ENCODE results near the gene CLPTM1L. TPM values are rescaled to one million over a fixed set of nuclear protein-coding genes. Genes with fewer than 3 reads are reported as not detected.
"Not testable (repeated sequence)": the region's sequence is repeated elsewhere in the genome, so short reads cannot be mapped to it uniquely, and the experiment has no call there.

CLPTM1L gene
- total RNA-seq, 2 experiments from 2014 or later: 122 to 123 TPM

GRCh38 chr5:1276930-1277329, 68.0 kb downstream of the CLPTM1L start:
- CTCF ChIA-PET: interaction anchor here (1.3 kb wide), 1 partner anchor 47 kb away, joined by 4 read pairs; no protein-coding TSS in a partner anchor
- no peak overlapping the region for H3K27ac Mint-ChIP-seq
- no peaks in the 10 kb centered on the region for H3K9me3 Mint-ChIP-seq
- no peak for DNase-seq
- peaks cover 10% of the 10 kb centered on the region for H3K4me1 Mint-ChIP-seq
- H3K27me3 Mint-ChIP-seq: no peaks in the 10 kb centered on the region
- POLR2A ChIA-PET: no interaction called here
- H3K4me3 Mint-ChIP-seq: no peak overlapping the region
- peaks cover 8% of the 10 kb centered on the region for H3K36me3 Mint-ChIP-seq (ENCODE audit: low read depth)

DNA sequence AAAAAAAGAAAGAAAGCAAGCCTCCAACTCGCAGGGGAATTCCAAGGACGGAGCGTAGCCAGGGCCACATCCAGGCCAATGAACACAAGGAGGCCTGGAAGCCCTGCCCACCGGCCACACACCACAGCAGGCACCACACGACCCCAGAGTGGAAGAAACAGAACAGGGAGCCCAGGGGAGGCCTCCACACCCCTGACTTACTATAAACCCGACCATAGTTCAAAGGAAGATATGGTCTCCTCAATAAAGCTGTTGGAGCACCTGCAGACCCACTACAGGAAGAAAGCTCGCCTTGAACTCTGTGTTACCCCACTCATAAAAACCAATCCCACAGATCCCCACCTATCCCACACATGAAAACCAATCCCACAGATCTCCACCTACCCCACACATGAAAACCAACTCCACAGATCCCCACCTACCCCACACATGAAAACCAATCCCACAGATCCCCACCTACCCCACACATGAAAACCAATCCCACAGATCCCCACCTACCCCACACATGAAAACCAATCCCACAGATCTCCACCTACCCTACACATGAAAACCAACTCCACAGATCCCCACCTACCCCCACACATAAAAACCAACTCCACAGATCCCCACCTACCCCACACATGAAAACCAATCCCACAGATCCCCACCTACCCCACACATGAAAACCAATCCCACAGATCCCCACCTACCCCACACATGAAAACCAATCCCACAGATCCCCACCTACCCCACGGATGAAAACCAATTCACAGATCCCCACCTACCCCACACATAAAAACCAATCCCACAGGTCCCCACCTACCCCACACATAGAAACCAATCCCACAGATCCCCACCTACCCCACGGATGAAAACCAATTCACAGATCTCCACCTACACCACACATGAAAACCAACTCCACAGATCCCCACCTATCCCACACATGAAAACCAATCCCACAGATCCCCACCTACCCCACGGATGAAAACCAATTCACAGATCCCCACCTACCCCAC, 69.2 kb downstream of the CLPTM1L start:
- H3K9me3 Mint-ChIP-seq; DNase-seq; CTCF ChIA-PET; H3K27ac Mint-ChIP-seq; H3K36me3 Mint-ChIP-seq (ENCODE audit: low read depth); H3K4me3 Mint-ChIP-seq; H3K27me3 Mint-ChIP-seq; POLR2A ChIA-PET: not testable (repeated sequence)
- H3K4me1 Mint-ChIP-seq: peaks cover 10% of the 10 kb centered on the region

DNA sequence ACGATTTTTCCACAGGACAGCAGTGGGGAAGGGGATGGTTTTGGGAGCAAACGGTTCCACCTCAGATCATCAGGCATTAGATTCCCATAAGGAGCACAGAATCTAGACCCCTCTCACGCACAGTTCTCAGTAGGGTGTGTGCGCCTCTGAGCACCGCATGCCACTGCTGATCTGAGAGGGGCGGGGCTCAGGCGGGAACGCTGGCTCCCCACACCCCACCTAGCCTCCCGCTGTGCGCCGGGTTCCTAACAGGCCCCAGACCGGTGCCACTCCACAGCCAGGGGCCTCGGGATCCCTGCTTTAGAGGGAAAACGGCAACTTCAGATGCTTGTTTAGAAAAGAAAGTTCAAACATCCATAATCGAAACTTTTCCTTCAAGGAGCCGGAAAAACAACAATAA, 70.4 kb downstream of the CLPTM1L start:
- no peaks in the 10 kb centered on the region for H3K9me3 Mint-ChIP-seq
- H3K4me3 Mint-ChIP-seq: no peak overlapping the region
- H3K27me3 Mint-ChIP-seq: no peaks in the 10 kb centered on the region
- ChIA-PET POLR2A (no interaction called here), CTCF (no interaction called here)
- H3K36me3 Mint-ChIP-seq (ENCODE audit: low read depth): peaks cover 8% of the 10 kb centered on the region
- no peak for DNase-seq
- peaks cover 12% of the 10 kb centered on the region for H3K4me1 Mint-ChIP-seq
- peak overlapping the region; percentile 3 for H3K27ac Mint-ChIP-seq

GRCh38 chr5:1273745-1274144, 71.2 kb downstream of the CLPTM1L start:
- no peak overlapping the region for H3K27ac Mint-ChIP-seq
- H3K36me3 Mint-ChIP-seq (ENCODE audit: low read depth): peaks cover 8% of the 10 kb centered on the region
- ChIA-PET CTCF (no interaction called here), POLR2A (no interaction called here)
- DNase-seq: no peak
- H3K4me3 Mint-ChIP-seq: no peak overlapping the region
- no peaks in the 10 kb centered on the region for H3K9me3 Mint-ChIP-seq
- H3K4me1 Mint-ChIP-seq: peaks cover 17% of the 10 kb centered on the region
- H3K27me3 Mint-ChIP-seq: no peaks in the 10 kb centered on the region

DNA sequence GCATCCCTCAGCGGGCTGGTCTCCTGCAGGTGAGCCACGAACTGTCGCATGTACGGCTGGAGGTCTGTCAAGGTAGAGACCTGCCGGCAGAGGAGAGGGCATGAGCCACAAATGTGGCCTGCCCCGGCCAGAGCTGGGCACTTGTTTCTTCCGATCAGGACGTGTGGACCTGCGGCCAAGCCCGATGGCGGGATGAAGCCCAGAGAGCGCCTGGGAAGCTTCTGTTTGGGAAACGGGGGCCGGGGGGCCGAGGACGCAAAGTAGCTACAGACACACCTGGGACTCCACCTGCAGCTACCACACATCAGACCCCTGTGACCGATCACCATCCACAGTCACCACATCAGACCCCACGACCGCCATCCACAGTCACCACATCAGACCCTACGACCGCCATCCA, 72.7 kb downstream of the CLPTM1L start:
- Mint-ChIP-seq H3K27me3 (no peaks in the 10 kb centered on the region), H3K4me3 (no peak overlapping the region), H3K9me3 (no peaks in the 10 kb centered on the region), H3K36me3 (ENCODE audit: low read depth) (peaks cover 8% of the 10 kb centered on the region), H3K4me1 (peaks cover 26% of the 10 kb centered on the region), H3K27ac (no peak overlapping the region)
- CTCF ChIA-PET: no interaction called here
- POLR2A ChIA-PET: no interaction called here
- DNase-seq: no peak

DNA sequence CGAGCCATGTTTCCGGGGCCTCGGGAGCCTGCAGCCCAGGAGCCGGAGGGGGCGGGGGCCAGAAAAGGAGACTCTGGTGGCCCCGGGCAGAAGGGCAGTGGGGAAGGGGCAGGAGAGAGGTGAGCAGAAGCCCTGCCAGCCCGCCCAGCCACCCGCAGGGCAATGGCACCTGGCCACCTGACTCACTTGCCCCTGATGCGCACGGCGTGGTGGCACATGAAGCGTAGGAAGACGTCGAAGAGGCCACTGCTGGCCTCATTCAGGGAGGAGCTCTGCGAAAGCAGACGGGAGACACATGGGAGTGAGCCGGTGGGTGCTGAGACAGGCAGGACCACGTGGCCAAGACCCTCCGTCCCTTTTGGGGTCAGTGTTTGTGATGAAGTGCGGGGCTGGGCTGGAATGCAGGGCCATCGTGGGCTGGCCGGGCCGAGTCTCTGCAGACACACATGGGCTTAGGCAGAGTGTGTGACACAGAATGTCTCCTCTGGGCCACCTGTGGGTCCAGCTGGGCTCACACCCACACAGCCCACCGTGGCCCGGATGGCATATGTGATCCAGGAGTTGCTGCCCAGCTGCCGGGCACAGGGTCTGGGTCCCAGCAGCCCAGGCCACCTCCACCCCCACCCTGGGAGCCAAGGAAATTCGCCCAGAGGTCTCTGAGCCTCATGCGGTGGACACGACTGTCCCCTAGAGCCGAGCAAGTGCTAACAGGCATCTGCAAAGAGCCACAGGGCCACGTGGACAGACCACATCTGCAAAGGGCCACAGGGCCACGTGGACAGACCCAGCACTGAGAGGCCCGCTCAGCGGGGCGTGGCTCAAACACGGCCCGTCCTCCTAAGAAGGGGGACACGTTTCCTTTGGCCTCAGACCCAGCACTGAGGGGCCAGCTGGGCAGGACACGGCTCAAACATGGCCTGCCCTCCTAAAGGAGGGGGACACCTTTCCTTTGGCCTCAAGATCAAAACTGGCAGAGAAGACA, 73.7 kb downstream of the CLPTM1L start:
- DNase-seq: no peak
- peaks cover 8% of the 10 kb centered on the region for H3K36me3 Mint-ChIP-seq (ENCODE audit: low read depth)
- H3K27ac Mint-ChIP-seq: no peak overlapping the region
- no peak overlapping the region for H3K4me3 Mint-ChIP-seq
- H3K9me3 Mint-ChIP-seq: no peaks in the 10 kb centered on the region
- peaks cover 22% of the 10 kb centered on the region for H3K4me1 Mint-ChIP-seq
- CTCF ChIA-PET: no interaction called here
- POLR2A ChIA-PET: no interaction called here
- H3K27me3 Mint-ChIP-seq: no peaks in the 10 kb centered on the region

DNA sequence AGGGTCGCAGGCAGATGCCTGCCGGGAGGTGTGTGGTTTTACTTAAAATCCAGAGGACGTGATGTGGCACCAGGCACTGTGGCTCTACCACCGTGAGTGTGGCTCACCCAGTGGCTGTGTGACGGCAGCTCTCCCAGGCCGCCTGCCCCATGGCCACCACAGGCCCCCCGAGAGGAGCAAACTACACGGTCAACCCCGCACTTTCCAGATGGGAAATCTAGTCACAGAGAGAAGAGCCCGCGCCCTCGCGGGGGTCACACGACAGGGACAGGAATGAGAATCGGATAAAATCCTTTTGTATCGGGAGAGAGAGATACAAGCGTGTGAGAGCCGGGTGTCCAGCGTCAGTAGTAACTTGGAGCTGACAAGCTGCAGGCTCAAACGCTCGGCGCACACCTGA, 74.5 kb downstream of the CLPTM1L start:
- no peak overlapping the region for H3K4me3 Mint-ChIP-seq
- POLR2A ChIA-PET: no interaction called here
- no peak overlapping the region for H3K27ac Mint-ChIP-seq
- peaks cover 8% of the 10 kb centered on the region for H3K36me3 Mint-ChIP-seq (ENCODE audit: low read depth)
- H3K9me3 Mint-ChIP-seq: no peaks in the 10 kb centered on the region
- peaks cover 21% of the 10 kb centered on the region for H3K4me1 Mint-ChIP-seq
- no peaks in the 10 kb centered on the region for H3K27me3 Mint-ChIP-seq
- CTCF ChIA-PET: no interaction called here
- no peak for DNase-seq

GRCh38 chr5:1268666-1269065, 76.2 kb downstream of the CLPTM1L start:
- Mint-ChIP-seq H3K4me1 (peaks cover 16% of the 10 kb centered on the region), H3K4me3 (no peak overlapping the region), H3K27me3 (no peaks in the 10 kb centered on the region), H3K36me3 (ENCODE audit: low read depth) (peaks cover 3% of the 10 kb centered on the region), H3K9me3 (no peaks in the 10 kb centered on the region), H3K27ac (peak overlapping the region; percentile 63)
- ChIA-PET POLR2A (no interaction called here), CTCF (no interaction called here)
- peak; percentile 76 for DNase-seq

- Mint-ChIP-seq H3K27me3 (no peaks in the 10 kb centered on the region), H3K4me3 (no peak overlapping the region), H3K27ac (no peak overlapping the region), H3K9me3 (no peaks in the 10 kb centered on the region), H3K36me3 (ENCODE audit: low read depth) (peaks cover 3% of the 10 kb centered on the region), H3K4me1 (peaks cover 16% of the 10 kb centered on the region)
- DNase-seq: no peak
- ChIA-PET CTCF (no interaction called here), POLR2A (no interaction called here)
Measured at GRCh38 chr5:1268056-1268455, 76.8 kb downstream of the CLPTM1L start.

Small RNAs within 50 kb of the gene (microRNA-seq; reads per million reads assigned to microRNA genes)
- gene MIR4457 (ENCODE audit: borderline microRNAs expressed, borderline replicate concordance): 1.3 reads per million

Other genes starting within 250 kb of the CLPTM1L start
- 100 to 1,000 TPM; 102 to 120 TPM for gene SLC12A7, start 233.0 kb downstream of the CLPTM1L start, total RNA-seq
- gene SLC6A19, start 143.5 kb downstream of the CLPTM1L start, total RNA-seq: not detected
- gene SLC6A18, start 119.7 kb downstream of the CLPTM1L start, total RNA-seq: not detected
- 1 to 10 TPM; 3.4 to 5.6 TPM for gene TERT, start 50.0 kb downstream of the CLPTM1L start, total RNA-seq
- under 1 TPM in 1 of 2 experiments, not detected in 1; 0.08 TPM for gene SLC6A3, start 100.3 kb upstream of the CLPTM1L start, total RNA-seq
- 10 to 100 TPM; 69.5 to 77.0 TPM for gene LPCAT1, start 178.9 kb upstream of the CLPTM1L start, total RNA-seq